SU-DHL-6 (cell line): ENCODE results near the gene KIRREL2.

Experiments used
- H2AFZ ChIP-seq: fragments of 200-600 bp; sonication (generic); 2 replicates; pipeline ENCODE4 v1.6.1; 2014; ENCODE audit warnings: low read depth, mild to moderate bottlenecking, moderate library complexity, mixed read lengths, antibody characterized with exemption, low read length; ENCODE audit not compliant: severe bottlenecking
- H3F3A ChIP-seq: fragments of 200-600 bp; shearing (Covaris generic); 2 replicates; pipeline ENCODE4 v1.6.0; 2016; ENCODE audit warnings: antibody characterized with exemption, mild to moderate bottlenecking; ENCODE audit not compliant: insufficient read depth
- H3K27ac ChIP-seq: fragments of 200-600 bp; sonication (generic); 2 replicates; pipeline ENCODE4 v1.5.1; 2016; ENCODE audit warnings: low read depth, mild to moderate bottlenecking, low read length, moderate library complexity, mixed read lengths
- H3K27me3 ChIP-seq: fragments of 200-600 bp; sonication (generic), shearing (Covaris generic); 2 replicates; pipeline ENCODE4 v1.6.0; 2014; ENCODE audit warnings: mild to moderate bottlenecking, low read length
- H3K36me3 ChIP-seq: fragments of 200-600 bp; sonication (generic); 2 replicates; pipeline ENCODE4 v1.6.1; 2014; ENCODE audit warnings: mild to moderate bottlenecking, low read length, mixed read lengths
- H3K4me2 ChIP-seq: fragments of 300-600, 200-600 bp; shearing (Covaris generic), sonication (generic); 2 replicates; pipeline ENCODE4 v1.6.0; 2014; ENCODE audit warnings: low read length, low read depth, mild to moderate bottlenecking; ENCODE audit not compliant: poor library complexity, severe bottlenecking
- H3K4me3 ChIP-seq: fragments of 200-600 bp; sonication (generic); 2 replicates; pipeline ENCODE4 v1.5.1; 2014; ENCODE audit warnings: antibody characterized with exemption, low read length, mild to moderate bottlenecking, mixed read lengths; ENCODE audit not compliant: insufficient read depth, poor library complexity, severe bottlenecking
- H3K79me2 ChIP-seq: fragments of 200-600 bp; sonication (generic); 2 replicates; pipeline ENCODE4 v1.6.1; 2014; ENCODE audit warnings: mild to moderate bottlenecking, low read length, moderate library complexity; ENCODE audit not compliant: insufficient read depth
- H3K9ac ChIP-seq: fragments of 200-600 bp; sonication (generic); 2 replicates; pipeline ENCODE4 v1.7.0; 2014; ENCODE audit warnings: mild to moderate bottlenecking, low read length
- H3K9me2 ChIP-seq: fragments of 200-600 bp; sonication (generic); replicated peaks from 2 replicates; pipeline ENCODE4 v1.6.1; 2014; ENCODE audit warnings: low read length; ENCODE audit not compliant: insufficient read depth
- H3K9me3 ChIP-seq: fragments of 200-600 bp; sonication (generic); 2 replicates; pipeline ENCODE4 v1.6.1; 2014; ENCODE audit warnings: low read length, mixed read lengths; ENCODE audit not compliant: insufficient read depth
- H4K20me1 ChIP-seq: fragments of 200-600 bp; sonication (generic); 2 replicates; pipeline ENCODE4 v1.6.1; 2014; ENCODE audit warnings: low read depth, mild to moderate bottlenecking, antibody characterized with exemption, low read length, moderate library complexity, mixed read lengths
- CTCF ChIP-seq: fragments of 200-600 bp; sonication (generic); IDR thresholded peaks from one replicate; pipeline ENCODE4 v1.5.1; 2017; ENCODE audit warnings: antibody characterized with exemption, mild to moderate bottlenecking, low read length, moderate library complexity; ENCODE audit not compliant: insufficient read depth, poor library complexity, severe bottlenecking
- EZH2phosphoT487 ChIP-seq: fragments of 200-600 bp; sonication (generic), shearing (Covaris generic); conservative IDR thresholded peaks from 2 replicates; pipeline ENCODE4 v1.6.1; 2018; ENCODE audit warnings: mild to moderate bottlenecking, antibody characterized with exemption, low read length, moderate library complexity, mixed read lengths

The KIRREL2 gene

GRCh38 chr19:35856546-35857149, at the start of gene KIRREL2:
TSS of gene KIRREL2 (plus strand) at chr19:35856911. CDS start at chr19:35857120, 209 bp downstream.
- peak within 1 kb of the TSS; percentile 72 for H3K4me2 ChIP-seq
- H3F3A ChIP-seq: no peaks in the 10 kb centered on the region
- H3K4me3 ChIP-seq: peak within 1 kb of the TSS; percentile 78
- H3K27me3 ChIP-seq: no peaks in the 10 kb centered on the region
- TF ChIP-seq EZH2phosphoT487 (no peak), CTCF (no peak)
- H3K79me2 ChIP-seq: no peaks in the 10 kb centered on the region
- H3K27ac ChIP-seq: no peak within 1 kb of the TSS
- no peaks in the 10 kb centered on the region for H3K9me2 ChIP-seq
- H3K9ac ChIP-seq: peak within 1 kb of the TSS; percentile 57
- H4K20me1 ChIP-seq: no peaks in the 10 kb centered on the region
- peak within 1 kb of the TSS; percentile 86 for H2AFZ ChIP-seq
- no peaks in the 10 kb centered on the region for H3K9me3 ChIP-seq
- no peaks in the 10 kb centered on the region for H3K36me3 ChIP-seq

- no peaks in the 10 kb centered on the region for H3F3A ChIP-seq
- TF ChIP-seq EZH2phosphoT487 (no peak), CTCF (no peak)
- no peaks in the 10 kb centered on the region for H4K20me1 ChIP-seq
- no peaks in the 10 kb centered on the region for H3K27me3 ChIP-seq
- H3K79me2 ChIP-seq: no peaks in the 10 kb centered on the region
- H3K9me2 ChIP-seq: no peaks in the 10 kb centered on the region
- H3K36me3 ChIP-seq: no peaks in the 10 kb centered on the region
- no peak overlapping the region for H3K9ac ChIP-seq
- no peak overlapping the region for H3K4me2 ChIP-seq
- H2AFZ ChIP-seq: no peak overlapping the region
- H3K27ac ChIP-seq: no peak overlapping the region
- H3K4me3 ChIP-seq: no peak overlapping the region
- H3K9me3 ChIP-seq: no peaks in the 10 kb centered on the region
These were observed 49.1 kb upstream of the KIRREL2 start for GRCh38 chr19:35807633-35808032.

GRCh38 chr19:35811317-35812219, 45.1 kb upstream of the KIRREL2 start:
- Histone ChIP-seq H3K27me3 (no peaks in the 10 kb centered on the region), H4K20me1 (no peaks in the 10 kb centered on the region), H2AFZ (no peak overlapping the region), H3K36me3 (no peaks in the 10 kb centered on the region), H3K79me2 (no peaks in the 10 kb centered on the region), H3K9me3 (no peaks in the 10 kb centered on the region), H3F3A (no peaks in the 10 kb centered on the region), H3K9ac (no peak overlapping the region), H3K4me2 (no peak overlapping the region), H3K9me2 (no peaks in the 10 kb centered on the region), H3K27ac (no peak overlapping the region), H3K4me3 (no peak overlapping the region)
- TF ChIP-seq CTCF (no peak), EZH2phosphoT487 (no peak)
